ENCODE data around the gene SLC16A2.

GRCh38 chrX:74500067-74500466 lies 78.8 kb downstream of the SLC16A2 start:
- TF ChIP-seq CTCF (IDR thresholded peaks at IDR 0.05; ENCODE audit: borderline replicate concordance, extremely low read depth, low read length, poor library complexity, severe bottlenecking) (no peak), EZH2 (IDR thresholded peaks at IDR 0.05; ENCODE audit: borderline replicate concordance, low read depth, low read length, severe bottlenecking) (no peak)

Measured in DND-41 (cell line).